ENCODE data around the gene DCDC2B. TPM values are rescaled to one million over a fixed set of nuclear protein-coding genes. Genes with fewer than 3 reads are reported as not detected.

The DCDC2B gene
- total RNA-seq, 1 experiment from 2014 or later = not detected

DNA sequence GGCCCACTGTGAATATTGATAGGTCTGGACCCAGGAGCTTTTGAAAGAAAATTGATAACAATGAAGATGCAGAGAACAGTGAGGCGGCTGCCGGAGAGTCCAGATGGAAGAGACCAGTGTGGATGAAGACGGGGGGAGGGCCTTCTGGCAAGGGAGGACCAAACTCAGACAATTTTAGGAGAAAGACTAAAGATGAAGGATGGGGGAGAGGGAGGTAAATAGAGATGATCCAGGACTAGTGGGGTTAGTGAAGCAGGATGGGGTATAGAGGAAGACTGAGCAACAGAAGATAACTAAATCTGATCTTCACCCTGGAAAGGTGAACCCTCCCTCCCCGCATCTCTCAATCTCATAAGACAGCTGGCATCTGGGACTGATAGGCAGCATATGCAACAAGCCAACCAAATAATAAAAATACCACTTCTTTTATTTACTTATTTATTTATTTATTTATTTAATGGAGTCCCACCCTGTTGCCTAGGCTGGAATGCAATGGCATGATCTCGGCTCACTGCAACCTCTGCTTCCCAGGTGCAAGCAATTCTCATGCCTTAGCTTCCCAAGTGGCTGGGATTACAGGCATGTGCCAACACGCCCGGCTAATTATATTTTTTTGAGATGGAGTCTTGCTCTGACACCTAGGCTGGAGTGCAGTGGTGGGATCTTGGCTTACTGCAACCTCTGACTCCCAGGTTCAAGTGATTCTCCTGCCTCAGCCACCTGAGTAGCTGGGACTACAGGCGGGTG, 23.8 kb downstream of the DCDC2B start:
- no peaks in the 10 kb centered on the region for H3K4me1 Mint-ChIP-seq (ENCODE audit: low read depth, unreplicated experiment)
- H3K4me3 Mint-ChIP-seq (ENCODE audit: low read depth, unreplicated experiment) = no peak overlapping the region
- BruUV-seq (replicated peaks) = no TSS peak
- no peaks in the 10 kb centered on the region for H3K9me3 Mint-ChIP-seq (ENCODE audit: low read depth, unreplicated experiment)
- peak overlapping the region; percentile 10 for H3K27ac Mint-ChIP-seq (ENCODE audit: unreplicated experiment)
- intact Hi-C loops (cut with micrococcal nuclease; ENCODE audit: unreplicated experiment) = no loop called here
- DNase-seq = no peak
- CTCF ChIA-PET = no interaction called here
- H3K27me3 Mint-ChIP-seq (ENCODE audit: unreplicated experiment) = no peaks in the 10 kb centered on the region
- TF ChIP-seq, protein P1, sequence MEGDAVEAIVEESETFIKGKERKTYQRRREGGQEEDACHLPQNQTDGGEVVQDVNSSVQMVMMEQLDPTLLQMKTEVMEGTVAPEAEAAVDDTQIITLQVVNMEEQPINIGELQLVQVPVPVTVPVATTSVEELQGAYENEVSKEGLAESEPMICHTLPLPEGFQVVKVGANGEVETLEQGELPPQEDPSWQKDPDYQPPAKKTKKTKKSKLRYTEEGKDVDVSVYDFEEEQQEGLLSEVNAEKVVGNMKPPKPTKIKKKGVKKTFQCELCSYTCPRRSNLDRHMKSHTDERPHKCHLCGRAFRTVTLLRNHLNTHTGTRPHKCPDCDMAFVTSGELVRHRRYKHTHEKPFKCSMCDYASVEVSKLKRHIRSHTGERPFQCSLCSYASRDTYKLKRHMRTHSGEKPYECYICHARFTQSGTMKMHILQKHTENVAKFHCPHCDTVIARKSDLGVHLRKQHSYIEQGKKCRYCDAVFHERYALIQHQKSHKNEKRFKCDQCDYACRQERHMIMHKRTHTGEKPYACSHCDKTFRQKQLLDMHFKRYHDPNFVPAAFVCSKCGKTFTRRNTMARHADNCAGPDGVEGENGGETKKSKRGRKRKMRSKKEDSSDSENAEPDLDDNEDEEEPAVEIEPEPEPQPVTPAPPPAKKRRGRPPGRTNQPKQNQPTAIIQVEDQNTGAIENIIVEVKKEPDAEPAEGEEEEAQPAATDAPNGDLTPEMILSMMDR (IDR thresholded peaks at IDR 0.05; ENCODE audit: unreplicated experiment) = no peak
- peaks cover 35% of the 10 kb centered on the region for H3K36me3 Mint-ChIP-seq (ENCODE audit: insufficient read depth, unreplicated experiment)

- BruUV-seq (replicated peaks) = no TSS peak
- no peaks in the 10 kb centered on the region for H3K9me3 Mint-ChIP-seq (ENCODE audit: low read depth, unreplicated experiment)
- H3K4me1 Mint-ChIP-seq (ENCODE audit: low read depth, unreplicated experiment) = no peaks in the 10 kb centered on the region
- no peaks in the 10 kb centered on the region for H3K27me3 Mint-ChIP-seq (ENCODE audit: unreplicated experiment)
- no peak overlapping the region for H3K27ac Mint-ChIP-seq (ENCODE audit: unreplicated experiment)
- no peak for DNase-seq
- CTCF ChIA-PET = interaction anchor here (0.7 kb wide), 1 partner anchor 11 kb away, joined by 3 read pairs; no protein-coding TSS in a partner anchor
- intact Hi-C loops (cut with micrococcal nuclease; ENCODE audit: unreplicated experiment) = no loop called here
- TF ChIP-seq, protein P1 (IDR thresholded peaks at IDR 0.05; ENCODE audit: unreplicated experiment) = no peak
- no peak overlapping the region for H3K4me3 Mint-ChIP-seq (ENCODE audit: low read depth, unreplicated experiment)
- H3K36me3 Mint-ChIP-seq (ENCODE audit: insufficient read depth, unreplicated experiment) = peaks cover 19% of the 10 kb centered on the region
These were observed 25.9 kb downstream of the DCDC2B start for GRCh38 chr1:32234792-32235191.

DNA sequence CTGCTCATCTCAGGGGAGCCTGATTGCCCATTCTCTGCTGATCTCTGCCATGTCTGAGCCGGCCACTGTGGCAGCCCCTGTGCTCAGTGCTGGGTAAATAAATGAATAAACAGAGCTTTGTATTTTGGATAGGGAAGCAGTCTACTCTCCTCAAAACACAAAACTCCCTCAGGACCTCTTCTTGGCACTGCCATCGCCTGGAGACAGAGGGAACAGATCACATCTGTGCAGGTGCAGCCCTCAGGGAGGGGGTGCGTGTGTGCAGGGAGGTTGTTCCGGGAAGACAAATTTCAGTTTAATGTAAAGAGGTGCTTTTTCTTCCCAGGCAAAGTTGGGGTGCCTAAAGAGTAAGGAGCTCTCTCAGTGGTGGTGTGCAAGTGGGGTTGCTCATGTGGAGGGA, 30.4 kb downstream of the DCDC2B start:
- H3K27me3 Mint-ChIP-seq (ENCODE audit: unreplicated experiment) = no peaks in the 10 kb centered on the region
- CTCF ChIA-PET = interaction anchor here (0.5 to 1.6 kb wide), 2 partner anchors 16 to 82 kb away, joined by 3 to 7 read pairs; no protein-coding TSS in a partner anchor
- DNase-seq = no peak
- no peak overlapping the region for H3K27ac Mint-ChIP-seq (ENCODE audit: unreplicated experiment)
- no TSS peak for BruUV-seq (replicated peaks)
- H3K4me3 Mint-ChIP-seq (ENCODE audit: low read depth, unreplicated experiment) = peak overlapping the region; percentile 88
- peaks cover 15% of the 10 kb centered on the region for H3K36me3 Mint-ChIP-seq (ENCODE audit: insufficient read depth, unreplicated experiment)
- no peaks in the 10 kb centered on the region for H3K9me3 Mint-ChIP-seq (ENCODE audit: low read depth, unreplicated experiment)
- intact Hi-C loops (cut with micrococcal nuclease; ENCODE audit: unreplicated experiment) = no loop called here
- no peaks in the 10 kb centered on the region for H3K4me1 Mint-ChIP-seq (ENCODE audit: low read depth, unreplicated experiment)
- TF ChIP-seq, protein P1 (IDR thresholded peaks at IDR 0.05; ENCODE audit: unreplicated experiment) = no peak

DNA sequence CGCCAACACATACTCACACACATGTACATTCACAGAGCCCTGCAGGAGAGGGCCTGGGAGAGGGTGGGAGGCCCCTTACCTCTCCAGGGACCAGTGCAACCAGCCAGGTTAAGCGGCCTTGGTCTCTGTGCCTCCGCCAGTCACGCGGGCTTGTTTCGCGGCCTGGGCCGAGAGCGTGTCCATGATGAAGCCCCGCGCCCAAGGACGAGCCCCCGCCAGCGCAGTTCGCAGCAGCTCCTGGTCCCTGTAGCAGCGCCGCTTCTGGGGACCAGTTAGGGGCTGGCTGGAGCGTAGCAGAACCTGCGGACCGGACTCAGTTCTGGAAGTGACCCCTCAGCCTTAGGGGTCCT, 30.9 kb downstream of the DCDC2B start:
- Mint-ChIP-seq H3K9me3 (ENCODE audit: low read depth, unreplicated experiment) (no peaks in the 10 kb centered on the region), H3K4me1 (ENCODE audit: low read depth, unreplicated experiment) (no peaks in the 10 kb centered on the region), H3K27me3 (ENCODE audit: unreplicated experiment) (no peaks in the 10 kb centered on the region), H3K36me3 (ENCODE audit: insufficient read depth, unreplicated experiment) (peaks cover 14% of the 10 kb centered on the region), H3K4me3 (ENCODE audit: low read depth, unreplicated experiment) (peak overlapping the region; percentile 88), H3K27ac (ENCODE audit: unreplicated experiment) (no peak overlapping the region)
- DNase-seq = no peak
- intact Hi-C loops (cut with micrococcal nuclease; ENCODE audit: unreplicated experiment) = loop anchor here (5.0 to 10.0 kb wide), 2 partner anchors 55 to 78 kb away; partner anchors contain the start of gene HDAC1
- CTCF ChIA-PET = interaction anchor here (0.5 to 1.8 kb wide), 5 partner anchors 24 to 85 kb away, joined by 3 to 7 read pairs (median 5); no protein-coding TSS in a partner anchor
- BruUV-seq (replicated peaks) = no TSS peak
- TF ChIP-seq, protein P1 (IDR thresholded peaks at IDR 0.05; ENCODE audit: unreplicated experiment) = no peak

All from Calu3 (cell line).